DMS114 treated with DMSO at 0.1 percent for 48 hours (cell line): ENCODE data around the gene IFT25.
"Not testable (repeated sequence)": the region's sequence is repeated elsewhere in the genome, so short reads cannot be mapped to it uniquely, and the experiment has no call there.

Source experiments
- DNase-seq: peaks from one replicate; lab custom pipeline; 2025; ENCODE audit not compliant: unreplicated experiment; lab: John Stamatoyannopoulos, UW

The IFT25 gene

GRCh38 chr1:53945433-53946251 lies at the start of gene IFT25:
Gene IFT25 (minus strand): TSS chr1:53945699. CDS start chr1:53940082, 5,617 bp downstream.
- DNase-seq = peak; percentile 95

GRCh38 chr1:53994516-53994915 lies 49.0 kb upstream of the IFT25 start:
- DNase-seq = not testable (repeated sequence)

GRCh38 chr1:53992085-53992874 lies 46.8 kb upstream of the IFT25 start:
- DNase-seq = no peak

GRCh38 chr1:53987880-53988279 lies 42.4 kb upstream of the IFT25 start:
- DNase-seq = no peak

- DNase-seq = no peak
Observed at GRCh38 chr1:53986458-53986857, 41.0 kb upstream of the IFT25 start.

GRCh38 chr1:53984726-53985125 lies 39.2 kb upstream of the IFT25 start:
- no peak for DNase-seq

- DNase-seq = no peak
Observed at GRCh38 chr1:53982763-53983104, 37.2 kb upstream of the IFT25 start.

- no peak for DNase-seq
Observed at GRCh38 chr1:53982034-53982762, 36.7 kb upstream of the IFT25 start.

GRCh38 chr1:53981220-53981619 lies 35.7 kb upstream of the IFT25 start:
- DNase-seq = no peak

- DNase-seq = no peak
Observed at GRCh38 chr1:53979712-53980450, 34.4 kb upstream of the IFT25 start.

- no peak for DNase-seq
Observed at GRCh38 chr1:53975861-53976260, 30.4 kb upstream of the IFT25 start.

GRCh38 chr1:53971718-53972117 lies 26.2 kb upstream of the IFT25 start:
- DNase-seq = no peak

- not testable (repeated sequence) for DNase-seq
Observed at GRCh38 chr1:53969323-53969722, 23.8 kb upstream of the IFT25 start.

- DNase-seq = no peak
Observed at GRCh38 chr1:53968125-53968513, 22.6 kb upstream of the IFT25 start.

GRCh38 chr1:53967409-53968124 lies 22.1 kb upstream of the IFT25 start:
- no peak for DNase-seq

- no peak for DNase-seq
Observed at GRCh38 chr1:53966794-53967193, 21.3 kb upstream of the IFT25 start.

- no peak for DNase-seq
Observed at GRCh38 chr1:53964109-53964508, 18.6 kb upstream of the IFT25 start.

GRCh38 chr1:53963460-53963859 lies 18.0 kb upstream of the IFT25 start:
- no peak for DNase-seq

- no peak for DNase-seq
Observed at GRCh38 chr1:53962395-53962794, 16.9 kb upstream of the IFT25 start.

GRCh38 chr1:53959664-53960250 lies 14.3 kb upstream of the IFT25 start:
- peak; percentile 32 for DNase-seq
